Esophagus mucosa (tissue), 1 donor: Measurements from ENCODE around the gene DOCK11. TPM values are rescaled to one million over a fixed set of nuclear protein-coding genes. Genes with fewer than 3 reads are reported as not detected.
"Not testable (repeated sequence)": the region's sequence is repeated elsewhere in the genome, so short reads cannot be mapped to it uniquely, and the experiment has no call there.

ENCODE experiments used
- ATAC-seq: fragments of 200-7000 bp; cut with Tn5 transposase; one replicate; pipeline ENCODE4 v1.9.1; 2020
- total RNA-seq: library from RNA; stranded (reverse); gene quantifications from one replicate; pipeline ENCODE4 v1.2.4, GENCODE V29; 2023
- donor health status: DM: yes; HTN: yes; CAD: no.

The DOCK11 gene
- total RNA-seq, 1 donor from 2014 or later, result 9.3 TPM

- no peak for ATAC-seq
These were observed 81.4 kb downstream of the DOCK11 start for GRCh38 chrX:118577041-118577440.

DNA sequence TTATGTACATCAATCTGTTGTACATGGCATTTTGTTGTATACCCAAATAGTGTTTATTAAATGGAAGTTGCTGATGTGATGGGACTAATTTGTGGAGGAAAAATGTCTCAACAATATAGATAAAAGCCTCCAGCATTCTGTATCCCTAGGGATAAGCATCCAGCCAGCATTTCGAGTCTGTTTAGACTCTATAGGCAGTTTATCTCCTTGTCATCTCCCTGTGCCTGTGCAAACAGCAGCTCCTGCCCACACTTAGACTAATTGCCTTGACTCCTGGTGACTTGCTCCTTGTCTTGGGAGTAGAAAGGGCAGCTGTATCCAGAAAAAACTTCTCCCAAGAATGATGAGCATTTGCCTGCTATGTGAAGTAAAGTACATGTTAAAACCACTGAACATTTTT is 83.8 kb downstream of the DOCK11 start:
- no peak for ATAC-seq

DNA sequence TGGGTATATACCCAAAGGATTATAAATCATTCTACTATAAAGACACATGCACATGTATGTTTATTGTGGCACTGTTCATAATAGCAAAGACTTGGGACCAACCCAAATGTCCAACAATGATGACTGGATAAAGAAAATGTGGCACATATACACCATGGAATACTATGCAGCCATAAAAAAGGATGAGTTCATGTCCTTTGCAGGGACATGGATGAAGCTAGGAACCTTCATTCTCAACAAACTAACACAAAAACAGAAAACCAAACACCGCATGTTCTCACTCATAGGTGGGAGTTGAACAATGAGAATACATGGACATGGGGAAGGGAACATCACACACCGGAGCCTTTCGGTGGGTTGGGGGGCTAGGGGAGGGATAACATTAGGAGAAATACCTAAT is 87.3 kb downstream of the DOCK11 start:
- not testable (repeated sequence) for ATAC-seq

DNA sequence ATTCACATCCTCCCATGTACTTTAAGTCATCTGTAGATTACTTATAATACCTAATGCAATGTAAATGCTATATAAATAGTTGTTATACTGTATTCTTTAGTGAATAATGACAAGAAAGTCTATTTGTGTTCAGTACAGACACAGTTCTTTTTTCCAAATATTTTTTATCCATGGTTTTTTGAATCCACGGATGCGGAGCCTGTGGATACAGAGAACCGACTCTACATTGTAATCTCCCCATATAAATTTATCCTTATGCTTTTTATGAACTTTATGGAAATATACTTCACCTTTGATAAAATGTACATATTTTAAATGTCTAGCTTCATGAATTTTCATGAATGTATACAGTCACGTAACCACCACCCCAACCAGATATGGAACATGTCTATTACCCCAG is 88.2 kb downstream of the DOCK11 start:
- no peak for ATAC-seq

GRCh38 chrX:118585296-118585695 is 89.7 kb downstream of the DOCK11 start:
- ATAC-seq, result no peak

DNA sequence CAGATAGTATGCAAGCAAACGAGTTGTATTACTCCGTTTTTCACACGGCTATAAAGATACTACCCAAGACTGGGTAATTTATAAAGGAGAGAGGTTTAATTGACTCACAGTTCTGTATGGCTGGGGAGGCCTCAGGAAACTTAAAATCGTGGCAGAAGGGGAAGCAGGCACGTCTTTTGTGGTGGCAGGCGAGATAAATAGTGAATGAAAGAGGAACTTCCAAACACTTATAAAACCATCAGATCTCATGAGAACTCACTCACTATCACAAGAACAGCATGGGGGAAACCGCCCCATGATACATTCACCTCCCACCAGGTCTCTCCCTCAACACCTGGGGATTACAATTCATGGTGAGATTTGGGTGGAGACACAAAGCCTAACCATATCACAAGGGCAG is 90.6 kb downstream of the DOCK11 start:
- ATAC-seq, result not testable (repeated sequence)

DNA sequence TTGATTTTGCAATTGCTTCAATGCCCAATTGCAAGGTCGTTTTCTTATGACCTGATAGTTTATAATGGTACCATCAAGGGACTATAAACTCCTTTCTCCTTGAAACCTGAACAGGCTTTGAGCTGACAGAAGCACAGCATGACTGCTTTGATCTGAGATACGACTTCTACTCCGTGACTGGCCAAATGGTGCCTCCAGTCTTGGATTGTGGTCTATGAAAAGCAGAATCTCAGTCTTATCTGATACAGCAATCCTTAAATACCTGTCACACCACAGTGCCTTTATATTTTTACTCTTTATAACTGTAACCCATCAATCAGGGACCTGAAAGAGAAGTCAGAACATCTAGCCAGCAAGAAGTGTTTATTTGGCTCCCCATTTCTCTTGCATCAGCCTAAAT is 93.1 kb downstream of the DOCK11 start:
- no peak for ATAC-seq

- no peak for ATAC-seq
These were observed 93.6 kb downstream of the DOCK11 start for GRCh38 chrX:118589227-118589626.

- no peak for ATAC-seq
These were observed 97.8 kb downstream of the DOCK11 start for GRCh38 chrX:118593407-118593806.

DNA sequence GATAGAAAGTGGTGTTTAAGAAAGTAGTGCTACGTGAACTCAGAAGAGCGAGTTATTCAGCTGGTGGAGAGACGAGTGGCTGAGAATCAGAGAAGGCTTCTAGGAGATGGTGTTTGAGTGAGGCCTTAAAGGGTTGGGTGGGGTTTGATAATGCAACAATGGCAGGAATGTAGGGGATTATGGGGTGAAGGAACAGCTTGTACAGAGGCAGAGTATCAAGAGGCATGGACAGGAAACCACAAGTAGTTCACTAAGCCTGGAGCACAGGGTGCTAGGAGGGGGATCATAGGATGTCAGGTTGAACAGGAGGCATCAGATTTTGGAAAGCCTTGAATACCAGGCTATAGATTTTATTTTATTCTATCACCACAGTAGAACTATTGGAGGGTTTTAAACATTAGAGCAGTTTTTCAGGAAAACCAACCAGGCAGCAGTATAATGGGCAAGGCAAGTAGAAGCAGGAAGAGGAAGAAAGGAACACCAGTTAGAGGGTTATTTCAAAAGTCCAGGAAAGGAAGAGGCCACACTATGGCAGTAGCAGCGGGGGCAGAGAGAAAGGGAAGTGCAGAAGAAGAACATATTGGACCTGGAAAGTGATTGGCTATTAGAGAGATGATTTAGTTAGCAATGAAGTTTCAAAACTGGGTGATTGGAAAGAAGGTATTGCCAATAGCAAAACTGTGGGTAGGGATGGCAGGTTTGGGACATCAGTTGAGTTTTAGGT is 99.2 kb downstream of the DOCK11 start:
- ATAC-seq, result no peak

DNA sequence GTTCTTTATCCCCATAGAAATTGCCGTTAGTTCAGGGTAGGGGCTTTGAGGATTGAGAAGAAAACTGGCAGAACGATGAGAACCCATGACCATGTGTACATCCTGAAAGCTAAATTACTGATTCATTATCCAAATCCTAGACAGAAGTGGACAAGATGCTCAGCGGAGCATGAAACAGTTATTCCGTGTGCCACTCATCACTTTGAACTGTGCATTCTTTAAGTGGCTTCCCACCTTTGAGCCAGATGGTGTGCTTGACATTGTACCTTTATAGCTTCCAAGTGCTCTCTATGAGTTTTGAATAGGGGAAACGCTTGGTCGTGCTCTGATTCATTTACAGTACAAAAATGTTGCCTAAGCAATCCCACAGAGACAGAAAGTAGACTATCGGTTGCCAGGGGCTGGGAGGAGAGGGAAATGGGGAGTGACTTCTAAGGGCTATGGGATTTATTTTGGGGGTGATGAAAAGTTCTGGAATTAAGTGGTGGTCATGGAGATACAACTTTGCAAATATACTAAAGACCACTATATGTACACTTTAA is 100.0 kb downstream of the DOCK11 start:
- ATAC-seq, result no peak

- no peak for ATAC-seq
These were observed 100.8 kb downstream of the DOCK11 start for GRCh38 chrX:118596390-118596789.

DNA sequence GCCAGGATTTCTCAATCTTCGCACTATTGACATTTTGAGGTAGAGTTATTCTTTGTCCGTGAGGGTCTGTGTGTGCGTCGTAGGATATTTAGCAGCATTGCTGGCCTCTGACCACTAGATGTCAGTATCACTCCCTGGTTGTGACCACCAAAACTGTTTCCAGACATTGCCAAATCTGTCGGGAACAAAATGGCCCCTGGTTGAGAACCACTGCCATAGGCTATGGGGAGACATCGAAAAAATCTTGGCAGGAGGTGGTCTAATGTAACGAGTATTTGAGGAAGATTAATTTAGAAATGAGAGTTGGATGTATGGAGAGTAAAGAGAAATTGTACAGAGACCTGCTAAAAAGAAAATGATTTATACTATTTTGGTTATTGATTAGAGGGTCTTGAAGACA is 108.4 kb downstream of the DOCK11 start:
- ATAC-seq, result peak; percentile 48

- no peak for ATAC-seq
These were observed 116.7 kb downstream of the DOCK11 start for GRCh38 chrX:118612290-118612689.

DNA sequence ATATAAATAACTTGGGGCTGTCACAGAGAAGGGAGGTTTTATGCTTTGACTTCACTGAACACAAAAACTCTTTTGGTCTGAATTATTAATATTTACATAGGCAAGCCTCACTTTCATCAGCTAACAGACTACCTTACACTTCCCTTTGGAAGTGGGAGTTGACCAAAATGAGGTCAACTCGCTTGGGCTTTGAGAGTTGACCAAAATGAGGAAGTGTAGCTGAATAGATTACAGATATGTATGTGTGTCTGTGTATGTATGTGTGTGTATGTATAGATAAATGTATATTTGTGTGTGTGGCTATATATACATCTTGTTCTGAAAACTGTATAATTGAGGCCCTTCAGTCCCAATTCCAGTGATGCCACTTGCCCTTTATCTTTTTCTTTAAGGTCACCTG is 118.5 kb downstream of the DOCK11 start:
- ATAC-seq, result no peak

DNA sequence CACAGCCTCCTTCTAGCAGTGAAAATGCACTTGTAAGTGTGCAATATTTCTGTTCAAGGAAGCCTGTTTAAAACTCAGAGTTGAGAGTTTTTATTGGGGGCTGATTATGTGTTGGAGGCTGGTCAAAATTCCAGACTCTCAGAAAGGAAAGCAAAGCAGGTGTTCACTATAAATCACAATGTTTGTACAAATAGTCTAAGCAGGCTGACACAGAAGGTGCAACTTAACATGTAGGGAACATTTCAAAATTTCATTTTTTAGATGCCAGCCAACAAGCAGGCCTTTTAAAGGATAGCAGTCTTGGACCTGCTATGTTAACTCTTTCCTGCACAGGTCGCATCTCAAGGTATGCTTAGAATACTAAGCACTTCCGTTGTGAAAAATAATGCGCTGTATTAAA is 119.5 kb downstream of the DOCK11 start:
- ATAC-seq, result no peak

DNA sequence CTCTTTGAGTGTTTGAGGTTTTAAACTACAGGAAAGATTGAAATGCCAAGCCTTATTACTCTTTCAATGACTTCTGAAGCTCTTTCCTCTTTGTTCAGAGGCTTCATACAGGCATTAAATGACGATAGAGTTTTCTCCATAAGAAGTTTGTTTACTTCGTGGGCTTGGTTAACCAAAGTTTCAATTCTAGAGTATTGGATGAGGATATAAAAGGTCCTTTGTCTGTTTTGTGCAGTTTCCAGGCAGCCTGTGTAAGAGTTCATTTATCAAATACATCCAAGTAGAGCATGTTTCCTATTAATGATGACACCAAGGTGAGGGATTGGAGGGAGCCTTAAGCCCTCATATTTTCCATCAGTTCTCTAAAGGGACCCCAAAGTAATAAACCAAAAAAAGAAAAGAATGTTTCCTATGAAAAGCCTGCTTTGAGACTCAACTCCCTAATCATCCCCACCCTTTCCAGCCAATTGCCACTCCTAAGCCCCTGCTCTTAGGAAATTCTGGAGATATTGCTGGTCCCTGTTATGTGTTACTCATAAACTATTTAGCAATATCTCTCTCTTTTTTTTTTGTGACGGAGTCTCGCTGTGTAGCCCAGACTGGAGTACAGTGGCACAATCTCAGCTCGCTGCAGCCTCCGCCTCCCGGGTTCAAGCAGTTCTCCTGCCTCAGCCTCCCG is 125.6 kb downstream of the DOCK11 start:
- no peak for ATAC-seq

GRCh38 chrX:118623062-118623461 is 127.4 kb downstream of the DOCK11 start:
- no peak for ATAC-seq

- ATAC-seq, result no peak
These were observed 130.7 kb downstream of the DOCK11 start for GRCh38 chrX:118626346-118626745.

- ATAC-seq, result no peak
These were observed 131.6 kb downstream of the DOCK11 start for GRCh38 chrX:118627084-118627758.

DNA sequence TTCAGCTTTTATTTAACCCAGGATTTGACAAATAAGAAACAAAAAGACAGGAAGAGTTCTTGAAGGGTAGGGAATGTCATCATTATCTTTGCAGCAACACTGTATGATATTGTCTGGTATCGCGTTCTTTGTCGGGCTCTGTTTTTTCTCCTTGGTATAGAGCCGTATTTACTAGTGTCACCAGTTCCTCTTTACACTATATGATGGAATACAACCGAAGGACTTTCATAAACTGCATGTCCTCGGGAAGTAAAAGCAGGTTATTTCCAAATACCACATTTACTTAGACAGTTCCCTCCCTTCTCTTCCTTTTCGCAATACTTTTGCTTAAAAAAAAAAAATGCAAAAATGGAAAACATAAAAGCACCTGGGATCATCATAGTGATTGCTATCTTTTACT is 135.2 kb downstream of the DOCK11 start:
- no peak for ATAC-seq

- ATAC-seq, result no peak
These were observed 136.0 kb downstream of the DOCK11 start for GRCh38 chrX:118631586-118631985.

GRCh38 chrX:118632862-118633261 is 137.2 kb downstream of the DOCK11 start:
- ATAC-seq, result no peak

DNA sequence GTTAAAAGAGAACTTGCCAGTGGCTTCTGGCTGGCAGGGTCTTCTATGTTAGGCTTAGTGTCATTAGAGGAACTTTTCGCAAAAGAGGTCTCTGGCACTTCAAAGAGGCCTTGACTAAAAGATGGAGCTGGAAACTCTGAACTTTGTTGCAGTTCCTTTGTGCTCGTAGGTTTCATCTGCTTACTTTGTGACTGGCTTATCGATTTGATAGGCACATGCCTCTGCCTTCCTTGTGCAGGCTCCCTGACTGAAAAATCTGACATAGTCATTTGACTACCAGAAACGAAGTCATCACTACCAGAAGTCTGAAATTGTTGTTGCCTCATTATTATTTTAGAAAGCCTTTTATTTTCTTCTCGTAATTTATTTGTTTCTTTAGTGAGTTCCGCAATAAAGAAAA is 137.9 kb downstream of the DOCK11 start:
- ATAC-seq, result no peak
